HG03558 (cell line): ENCODE data around the gene DOHH.

Source experiments
- ATAC-seq: cut with Tn5 transposase; IDR thresholded peaks from one replicate; pipeline ENCODE4 v1.9.1; 2021; ENCODE audit warnings: moderate number of reproducible peaks; ENCODE audit not compliant: unreplicated experiment; ENCODE audit errors: extremely low read depth

The DOHH gene

DNA sequence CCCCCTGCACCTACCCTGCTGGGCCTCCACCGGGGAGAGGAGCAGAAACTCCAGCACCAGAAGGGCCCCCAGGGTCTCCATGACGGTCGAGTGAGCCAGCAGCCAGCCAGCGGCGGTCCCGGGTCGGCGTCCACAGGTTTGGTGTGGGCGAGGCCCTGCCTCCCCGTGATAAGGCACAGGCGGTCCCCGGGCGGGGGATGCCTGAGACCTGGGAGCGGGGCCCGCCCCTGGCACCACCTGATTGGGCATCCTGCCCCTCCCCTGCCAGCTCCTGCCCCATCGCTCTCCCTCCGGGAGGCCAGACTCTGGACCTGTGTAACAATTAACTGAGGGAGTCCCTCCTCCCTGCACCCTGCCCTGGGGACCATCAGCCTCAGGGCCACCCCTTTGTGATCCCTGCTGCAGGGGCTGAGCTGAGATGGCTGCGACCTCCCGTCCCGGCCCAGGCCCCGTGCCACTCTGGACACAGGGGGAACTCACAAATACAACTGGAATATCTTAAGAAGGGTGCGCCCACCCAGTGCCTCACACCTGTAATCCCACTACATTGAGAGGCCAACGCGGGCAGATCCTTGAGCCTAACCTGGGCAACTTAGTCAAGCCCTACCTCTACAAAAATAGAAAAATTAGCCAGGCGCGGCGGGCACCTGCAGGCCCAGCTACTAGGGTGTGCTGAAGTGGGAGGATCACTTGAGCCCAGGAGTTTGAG lies 19.9 kb downstream of the DOHH start, which contains the start of gene SMIM24:
Gene SMIM24 (minus strand): TSS at position 143 of the 709 bp plus-strand sequence. CDS start 62 bp downstream, at position 81.
- ATAC-seq: no peak

GRCh38 chr19:3479834-3480215 lies 20.6 kb downstream of the DOHH start:
- no peak for ATAC-seq

DNA sequence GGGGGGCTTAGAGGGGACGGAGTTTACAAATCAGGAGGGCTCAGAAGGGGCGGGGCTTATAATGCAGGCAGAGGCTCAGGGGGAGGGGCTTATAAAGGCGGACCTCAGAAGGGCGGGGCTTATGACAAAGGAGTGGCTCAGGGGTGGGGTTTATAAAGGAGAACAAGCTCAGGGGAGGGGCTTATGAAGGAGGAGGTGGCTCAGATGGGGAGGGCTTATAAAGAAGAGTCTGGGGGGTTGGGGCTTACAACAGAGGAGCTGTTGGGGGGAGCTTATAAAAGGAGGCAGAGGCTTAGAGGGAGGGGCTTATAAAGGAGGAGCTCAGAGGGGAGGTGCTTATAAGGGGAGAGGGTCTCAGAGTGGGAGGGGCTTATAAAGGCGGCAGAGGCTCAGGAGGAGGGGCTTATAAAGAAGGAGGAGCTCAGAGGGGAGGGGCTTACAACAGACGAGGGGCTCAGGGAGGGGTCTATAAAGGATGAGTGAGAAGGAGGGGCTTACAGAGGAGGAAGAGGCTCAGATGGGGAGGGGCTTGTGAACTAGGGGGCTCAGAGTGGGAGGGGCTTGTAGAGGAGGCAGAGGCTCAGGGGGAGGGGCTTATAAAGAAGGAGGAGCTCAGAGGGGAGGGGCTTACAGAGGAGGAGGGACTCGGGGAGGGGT lies 21.2 kb downstream of the DOHH start:
- no peak for ATAC-seq

- ATAC-seq: no peak
These were observed 21.9 kb downstream of the DOHH start for GRCh38 chr19:3478409-3479176.

GRCh38 chr19:3477951-3478350 lies 22.5 kb downstream of the DOHH start:
- ATAC-seq: no peak

DNA sequence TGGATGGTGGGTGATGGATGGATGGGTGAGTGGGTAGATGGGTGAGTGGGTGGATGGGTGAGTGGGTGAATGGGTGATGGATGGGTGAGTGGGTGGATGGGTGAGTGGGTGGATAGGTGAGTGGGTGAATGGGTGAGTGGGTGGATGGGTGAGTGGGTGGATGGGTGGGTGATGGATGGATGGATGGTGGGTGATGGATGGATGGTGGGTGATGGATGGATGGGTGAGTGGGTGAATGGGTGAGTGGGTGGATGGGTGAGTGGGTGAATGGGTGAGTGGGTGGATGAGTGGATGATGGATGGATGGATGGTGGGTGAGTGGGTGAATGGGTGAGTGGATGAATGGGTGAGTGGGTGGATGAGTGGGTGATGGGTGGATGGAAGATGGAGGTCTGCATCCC lies 23.0 kb downstream of the DOHH start:
- ATAC-seq: no peak

DNA sequence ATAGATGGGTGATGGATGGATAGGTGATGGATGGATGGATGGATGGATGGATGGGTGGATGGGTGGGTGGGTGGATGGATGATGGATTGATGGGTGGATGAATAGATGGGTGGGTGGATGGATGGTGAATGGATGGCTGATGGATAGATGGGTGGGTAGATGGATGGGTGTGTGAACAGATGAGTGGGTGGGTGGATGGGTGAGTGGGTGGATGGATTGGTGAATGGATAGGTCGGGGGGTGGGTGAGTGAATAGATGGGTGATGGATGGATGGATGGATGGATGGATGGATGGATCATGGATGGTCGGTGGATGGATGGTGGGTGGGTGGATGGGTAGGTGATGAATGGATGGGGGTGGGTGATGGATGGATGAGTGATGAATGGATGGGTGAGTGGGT lies 23.6 kb downstream of the DOHH start:
- ATAC-seq: no peak

- ATAC-seq: no peak
These were observed 25.0 kb downstream of the DOHH start for GRCh38 chr19:3475449-3475848.

- ATAC-seq: no peak
These were observed 25.9 kb downstream of the DOHH start for GRCh38 chr19:3474614-3475013.

- no peak for ATAC-seq
These were observed 26.5 kb downstream of the DOHH start for GRCh38 chr19:3474010-3474409.

GRCh38 chr19:3471954-3472655 lies 28.4 kb downstream of the DOHH start:
- ATAC-seq: no peak

GRCh38 chr19:3470500-3471128 lies 29.9 kb downstream of the DOHH start:
- ATAC-seq: no peak

DNA sequence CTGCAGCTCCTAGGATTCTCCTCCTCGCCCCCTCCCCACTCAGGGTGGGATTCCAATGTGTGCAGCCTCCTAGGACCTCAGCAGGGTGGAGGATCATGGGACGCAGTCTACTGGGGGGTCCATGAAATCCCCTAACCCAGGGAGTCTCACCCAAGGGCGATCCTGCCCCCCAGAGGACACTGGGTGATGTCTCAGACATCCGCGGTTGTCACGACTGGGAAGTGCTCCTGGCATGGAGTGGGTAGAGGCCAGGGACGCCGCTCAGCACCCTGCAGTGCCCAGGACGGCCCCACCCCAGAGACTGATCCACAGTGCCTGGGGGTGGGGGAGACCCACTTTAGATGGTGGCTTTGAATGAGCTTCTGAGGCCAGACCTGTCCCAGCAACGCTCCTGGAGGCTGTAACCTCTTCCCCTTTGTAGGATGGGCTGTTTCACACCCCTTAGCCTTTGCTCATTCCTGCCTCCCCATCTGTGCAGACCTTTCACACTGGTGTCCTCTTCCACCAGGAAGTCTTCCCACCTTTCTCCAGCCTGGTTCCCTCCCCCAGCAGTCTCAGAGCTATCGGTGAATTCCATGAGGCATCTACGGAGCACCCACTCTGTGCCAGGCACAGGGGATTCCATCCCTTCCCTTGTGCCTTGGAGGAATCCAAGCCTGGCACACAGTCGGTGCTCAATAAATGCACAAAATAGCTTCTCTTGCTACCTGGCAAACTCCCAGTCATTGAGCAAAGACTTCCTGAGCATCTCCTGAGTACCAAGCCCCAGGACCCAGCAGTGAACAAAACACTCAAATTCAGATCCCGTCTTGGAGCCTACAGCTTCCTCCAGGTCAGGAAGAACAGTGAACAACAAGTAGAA lies 30.6 kb downstream of the DOHH start:
- ATAC-seq: no peak

GRCh38 chr19:3468211-3468610 lies 32.3 kb downstream of the DOHH start:
- ATAC-seq: no peak

- no peak for ATAC-seq
These were observed 32.9 kb downstream of the DOHH start for GRCh38 chr19:3467437-3468198.

DNA sequence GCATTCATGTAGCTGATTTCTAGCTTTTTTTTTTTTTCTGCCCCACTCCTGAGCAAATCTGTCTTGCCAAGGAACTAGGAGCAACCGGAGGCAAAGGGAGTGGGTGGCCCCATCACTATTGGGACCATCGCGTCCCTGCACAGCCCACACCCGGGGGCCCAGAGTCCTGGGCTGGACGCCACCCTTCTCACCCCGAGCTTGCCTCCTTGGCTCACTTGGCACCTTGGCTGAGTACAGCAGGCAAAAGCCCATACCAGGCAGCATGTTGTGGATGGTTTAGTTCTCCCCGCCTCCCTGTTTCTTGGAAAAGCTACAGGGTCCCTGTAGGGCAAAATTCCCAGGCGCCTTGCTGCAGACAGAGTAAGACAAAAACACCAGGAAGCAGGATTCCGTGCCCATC lies 33.8 kb downstream of the DOHH start:
- ATAC-seq: no peak

DNA sequence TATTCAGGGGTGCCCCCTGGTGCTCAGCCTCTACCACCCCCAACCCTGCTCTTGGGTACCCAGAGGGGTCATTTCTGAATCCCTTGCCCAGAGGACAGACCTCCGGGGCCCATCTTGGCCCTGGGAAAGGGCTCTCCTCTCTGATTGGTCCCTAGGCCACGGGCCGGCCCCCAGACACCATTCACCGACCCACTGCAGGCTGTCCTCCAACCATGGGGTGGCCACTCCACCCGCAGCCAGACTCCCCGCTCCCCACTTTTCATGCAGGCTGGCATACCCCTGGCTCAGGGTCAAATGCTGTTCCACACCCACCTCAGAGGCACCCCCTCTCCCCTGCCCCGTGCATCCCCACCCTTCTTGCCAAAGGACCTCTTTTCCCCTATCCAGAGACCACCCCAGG lies 34.9 kb downstream of the DOHH start:
- no peak for ATAC-seq

DNA sequence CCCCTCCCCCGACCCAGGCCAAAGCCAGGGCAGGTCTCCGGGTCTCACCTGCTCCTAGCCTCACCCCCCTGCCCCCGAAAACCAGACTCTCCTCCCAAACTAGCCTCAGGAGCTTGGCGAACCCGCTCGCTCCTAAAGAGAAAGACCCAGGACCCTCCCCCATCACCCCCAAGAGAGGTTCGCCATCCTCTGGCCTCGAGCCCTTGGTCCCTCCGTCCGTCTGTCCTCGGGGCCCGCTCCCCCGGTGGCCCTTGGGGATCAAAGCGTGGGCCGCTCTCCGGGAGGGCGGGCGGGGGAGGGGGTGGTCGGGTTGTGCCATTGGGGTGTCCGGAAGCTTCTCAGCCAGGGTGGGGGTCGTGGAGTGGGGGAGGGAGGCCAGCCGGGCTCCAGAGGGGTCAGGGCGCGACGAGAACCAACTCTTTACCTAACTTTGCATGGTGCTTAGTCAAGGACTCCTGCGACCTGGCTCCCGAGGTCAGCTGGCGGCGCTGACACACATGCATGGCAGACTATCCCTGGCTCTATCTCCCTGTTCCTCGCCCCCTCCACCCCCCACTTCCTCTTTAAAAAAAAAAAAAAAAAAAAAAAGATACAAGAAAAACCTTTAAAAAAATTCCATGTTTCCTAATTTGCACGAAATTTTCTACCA lies 35.8 kb downstream of the DOHH start:
- ATAC-seq: no peak
